Superior temporal gyrus (tissue), 1 donor: Measurements from ENCODE around the gene ABCD4.
A peak's percentile ranks its signal among the peaks of the same experiment; 100 is the strongest.

ENCODE experiments used
- DNase-seq: peaks from one replicate; pipeline ENCODE4 v3.0.0-alpha.2; 2016; ENCODE audit errors: extremely low spot score

ABCD4 gene

GRCh38 chr14:74302152-74302628 lies 544 bp downstream of the ABCD4 start:
- peak; percentile 81 for DNase-seq

GRCh38 chr14:74301594-74302151 lies 1.1 kb downstream of the ABCD4 start:
- DNase-seq = no peak

- no peak for DNase-seq
Measured at GRCh38 chr14:74299061-74299545, 3.6 kb downstream of the ABCD4 start.

- DNase-seq = no peak
Measured at GRCh38 chr14:74297986-74298385, 4.7 kb downstream of the ABCD4 start.

GRCh38 chr14:74296037-74296467 lies 6.7 kb downstream of the ABCD4 start:
- DNase-seq = no peak

GRCh38 chr14:74293606-74294005 lies 9.1 kb downstream of the ABCD4 start:
- no peak for DNase-seq

GRCh38 chr14:74292061-74292460 lies 10.7 kb downstream of the ABCD4 start:
- DNase-seq = no peak

- no peak for DNase-seq
Measured at GRCh38 chr14:74290415-74290814, 12.3 kb downstream of the ABCD4 start.

- no peak for DNase-seq
Measured at GRCh38 chr14:74289801-74290200, 12.9 kb downstream of the ABCD4 start.

- no peak for DNase-seq
Measured at GRCh38 chr14:74286736-74287135, 16.0 kb downstream of the ABCD4 start.

- DNase-seq = peak; percentile 46
Measured at GRCh38 chr14:74281069-74281468, 21.7 kb downstream of the ABCD4 start.

- no peak for DNase-seq
Measured at GRCh38 chr14:74278080-74278479, 24.7 kb downstream of the ABCD4 start.

GRCh38 chr14:74275241-74275841 lies 27.4 kb downstream of the ABCD4 start:
- no peak for DNase-seq

- DNase-seq = no peak
Measured at GRCh38 chr14:74271365-74271764, 31.4 kb downstream of the ABCD4 start.

- DNase-seq = peak; percentile 82
Measured at GRCh38 chr14:74270382-74271177, 32.2 kb downstream of the ABCD4 start.

GRCh38 chr14:74267588-74267987 lies 35.1 kb downstream of the ABCD4 start:
- no peak for DNase-seq

- DNase-seq = no peak
Measured at GRCh38 chr14:74265301-74265965, 37.3 kb downstream of the ABCD4 start.

- no peak for DNase-seq
Measured at GRCh38 chr14:74263921-74264320, 38.8 kb downstream of the ABCD4 start.

GRCh38 chr14:74263181-74263580 lies 39.6 kb downstream of the ABCD4 start:
- no peak for DNase-seq

- no peak for DNase-seq
Measured at GRCh38 chr14:74262076-74262475, 40.7 kb downstream of the ABCD4 start.

GRCh38 chr14:74261288-74261687 lies 41.4 kb downstream of the ABCD4 start:
- DNase-seq = no peak
